ENCODE data around the gene COL7A1.

COL7A1 gene

GRCh38 chr3:48587686-48588085 lies 7.4 kb downstream of the COL7A1 start:
- no peak for DNase-seq

DNA sequence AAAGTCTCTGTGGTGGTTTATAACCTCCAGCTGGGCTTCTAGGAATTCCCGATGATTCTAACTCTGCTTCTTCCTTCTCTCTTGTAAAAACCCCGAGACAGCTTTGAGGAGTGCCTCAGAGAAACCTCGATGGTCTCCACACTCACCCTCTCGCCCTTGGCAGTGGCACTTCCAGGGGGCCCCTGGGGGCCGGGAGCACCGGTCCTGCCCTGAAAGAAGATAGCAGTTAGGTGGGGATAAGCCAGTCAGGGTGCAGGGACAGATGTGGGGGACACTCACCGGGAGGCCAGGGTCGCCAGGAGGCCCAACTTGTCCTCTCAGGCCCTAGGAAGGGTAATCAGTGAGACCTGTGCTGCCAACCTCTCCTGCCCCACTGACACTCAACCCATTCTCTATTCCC lies 9.7 kb downstream of the COL7A1 start:
- no peak for DNase-seq

- DNase-seq, result no peak
These were observed 10.3 kb downstream of the COL7A1 start for GRCh38 chr3:48584836-48585235.

- DNase-seq, result no peak
These were observed 13.3 kb downstream of the COL7A1 start for GRCh38 chr3:48581621-48582481.

- no peak for DNase-seq
These were observed 18.5 kb downstream of the COL7A1 start for GRCh38 chr3:48576647-48577046.

DNA sequence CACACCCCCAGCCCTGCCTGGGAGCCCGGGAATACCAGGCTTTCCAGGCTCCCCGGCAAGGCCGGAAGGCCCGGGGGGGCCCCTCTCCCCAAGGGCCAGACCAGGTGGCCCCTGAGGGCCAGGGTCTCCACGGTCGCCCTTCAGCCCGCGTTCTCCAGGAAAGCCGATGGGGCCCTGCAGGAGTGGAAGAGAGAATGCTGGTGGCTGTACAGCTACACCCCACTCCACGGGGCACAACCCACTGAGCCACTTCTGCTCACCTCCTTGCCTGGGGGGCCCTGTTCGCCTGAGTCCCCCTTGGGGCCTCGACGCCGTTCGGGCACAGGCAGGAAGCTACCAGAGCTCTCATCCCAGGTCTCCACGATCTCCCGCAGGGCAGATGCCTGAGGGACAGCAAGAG lies 19.8 kb downstream of the COL7A1 start:
- DNase-seq, result no peak

DNA sequence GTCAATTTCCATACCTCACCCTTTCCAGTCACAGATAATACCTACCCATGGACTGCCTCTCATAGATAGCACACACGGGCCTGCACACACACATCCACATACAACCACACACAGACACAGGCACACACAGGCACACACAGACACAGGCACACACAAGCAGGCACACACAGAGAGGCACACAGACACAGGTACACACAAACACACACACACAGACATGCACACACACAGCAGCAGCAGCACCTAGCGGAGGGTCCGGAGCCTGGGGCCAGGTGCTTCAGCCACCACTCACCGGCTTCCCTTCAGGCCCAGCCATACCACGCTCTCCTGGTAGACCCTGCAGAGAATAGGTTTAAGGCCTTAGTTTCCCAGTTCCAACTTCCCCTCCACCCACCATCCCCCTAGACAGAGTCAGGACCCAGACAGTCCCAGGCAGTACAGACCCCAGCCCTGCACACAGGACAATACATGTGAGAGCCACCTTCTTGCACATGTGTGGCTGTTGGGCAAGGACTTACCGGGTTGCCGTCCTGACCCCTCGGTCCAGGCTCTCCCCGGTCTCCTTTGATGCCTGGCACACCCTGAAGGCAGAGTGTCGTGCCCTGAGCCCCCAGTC lies 21.1 kb downstream of the COL7A1 start:
- no peak for DNase-seq

GRCh38 chr3:48572517-48572916 lies 22.6 kb downstream of the COL7A1 start:
- no peak for DNase-seq

DNA sequence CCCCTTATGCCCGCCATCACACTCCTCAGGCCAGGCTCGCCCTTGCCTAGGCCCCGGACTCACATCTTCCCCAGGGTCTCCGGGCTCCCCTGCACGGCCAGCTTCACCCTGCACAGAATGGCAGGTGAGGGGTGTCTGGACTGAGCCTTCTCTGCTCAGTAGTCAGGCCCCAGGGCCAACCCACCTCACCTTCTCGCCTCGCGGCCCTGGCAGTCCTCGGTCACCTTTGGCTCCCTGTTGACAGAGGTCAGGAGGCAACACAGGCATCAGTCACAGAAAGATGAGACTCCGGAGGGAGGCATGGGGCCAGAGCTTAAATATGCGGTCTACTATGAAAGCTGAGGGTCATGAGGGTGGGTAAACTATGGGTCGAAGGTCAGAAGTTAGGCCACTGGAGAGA lies 23.2 kb downstream of the COL7A1 start:
- DNase-seq, result no peak

DNA sequence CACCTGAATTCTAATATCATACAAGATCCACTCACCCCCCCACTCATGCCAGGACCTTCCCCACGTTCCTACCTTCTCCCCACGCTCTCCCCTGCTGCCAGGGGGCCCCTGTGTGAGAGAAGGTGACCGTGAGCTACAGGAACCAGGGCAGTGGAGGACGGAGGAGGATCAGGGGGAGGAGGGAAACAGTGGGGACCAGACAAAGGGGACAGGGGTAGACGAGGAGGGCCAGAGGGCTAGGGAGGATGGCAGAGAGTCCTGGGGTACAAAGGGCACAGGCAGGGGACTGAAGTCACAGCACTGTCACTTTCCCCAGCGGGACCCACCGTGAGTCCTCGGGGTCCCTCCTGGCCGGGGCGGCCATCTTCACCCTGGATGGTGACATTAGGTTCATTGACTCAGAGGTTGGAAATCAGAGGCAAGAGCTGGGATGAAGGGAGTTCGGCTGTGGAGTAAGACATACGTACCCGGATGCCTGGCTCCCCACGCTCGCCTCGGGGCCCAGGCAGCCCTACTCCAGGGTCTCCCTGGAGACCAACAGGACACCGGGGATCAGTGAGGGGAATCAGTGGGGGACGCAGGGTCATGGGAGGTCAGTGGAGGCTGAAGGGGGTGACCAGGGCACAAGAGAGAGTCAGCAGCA lies 25.2 kb downstream of the COL7A1 start:
- no peak for DNase-seq

DNA sequence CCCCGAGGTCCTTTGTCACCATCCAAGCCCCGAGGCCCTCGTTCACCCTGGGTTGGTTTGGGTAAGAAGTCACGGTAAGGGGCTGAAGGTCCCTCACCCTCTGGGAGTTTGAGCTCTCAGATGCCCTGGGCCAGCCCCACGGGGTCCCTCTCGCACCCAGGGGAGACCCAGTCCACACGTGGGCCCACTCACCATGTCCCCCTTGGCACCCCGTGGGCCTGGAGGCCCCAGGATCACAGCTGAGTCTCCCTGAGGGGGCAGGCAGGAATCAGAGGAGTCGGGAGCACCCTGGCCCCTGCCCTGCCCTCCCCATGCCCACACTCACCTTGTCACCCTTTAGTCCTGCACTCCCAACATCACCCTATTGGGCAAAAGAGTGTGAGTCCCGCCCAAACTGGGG lies 25.7 kb downstream of the COL7A1 start:
- DNase-seq, result no peak

GRCh38 chr3:48568476-48568875 lies 26.7 kb downstream of the COL7A1 start:
- DNase-seq, result no peak

DNA sequence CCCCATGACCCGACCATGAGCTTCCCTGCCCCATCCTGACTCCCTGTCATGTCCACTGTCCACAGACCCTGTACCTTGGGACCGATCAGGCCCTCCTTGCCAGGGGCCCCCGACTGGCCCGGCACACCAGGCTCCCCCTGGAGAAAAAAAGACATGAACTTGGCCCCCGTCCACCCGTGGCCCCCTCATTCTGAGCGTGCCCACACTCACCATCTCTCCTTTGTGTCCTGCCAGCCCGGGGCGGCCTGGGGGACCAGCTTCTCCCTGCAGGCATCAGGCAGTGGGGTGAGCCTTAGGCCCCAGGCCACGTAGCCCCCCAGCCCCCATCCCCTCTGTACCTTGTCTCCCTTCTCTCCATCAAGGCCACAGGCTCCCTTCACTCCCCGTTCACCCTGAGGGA lies 27.6 kb downstream of the COL7A1 start:
- DNase-seq, result no peak

DNA sequence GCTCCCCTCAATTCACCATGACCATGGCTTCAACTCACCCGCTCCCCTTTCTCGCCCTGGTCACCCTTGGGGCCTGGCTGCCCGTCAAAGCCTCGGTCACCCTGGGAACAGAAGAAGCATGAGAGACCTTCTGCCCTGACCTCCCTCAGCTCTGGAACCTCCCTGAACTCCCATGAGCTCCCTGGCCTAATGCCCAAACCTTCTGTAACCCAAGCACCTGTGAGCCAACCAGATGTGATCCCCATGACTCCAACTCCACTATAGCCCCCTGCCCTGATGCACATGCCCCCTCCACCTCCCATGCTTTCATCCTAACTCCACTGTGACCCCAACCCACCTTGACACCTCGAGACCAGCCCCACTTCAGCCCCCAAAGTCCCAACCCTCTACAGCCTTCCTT lies 28.0 kb downstream of the COL7A1 start:
- DNase-seq, result no peak

DNA sequence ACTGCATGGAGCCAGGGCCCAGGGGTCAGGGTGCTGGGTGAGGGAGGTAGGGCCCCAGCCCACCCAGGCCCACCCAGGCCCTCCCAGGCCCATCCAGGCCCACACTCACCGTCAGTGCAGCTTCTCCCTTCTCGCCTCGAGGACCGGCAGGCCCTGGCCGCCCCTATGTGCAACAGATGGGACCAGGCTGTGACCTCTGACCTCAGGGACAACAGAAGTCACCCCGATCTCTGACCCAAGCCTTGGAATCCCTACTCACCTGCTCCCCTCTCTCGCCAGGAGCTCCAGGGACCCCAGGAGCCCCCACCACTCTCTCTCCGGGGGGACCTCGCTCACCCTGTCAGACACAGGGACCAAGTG lies 28.7 kb downstream of the COL7A1 start:
- no peak for DNase-seq

- no peak for DNase-seq
These were observed 29.3 kb downstream of the COL7A1 start for GRCh38 chr3:48565591-48566400.

- no peak for DNase-seq
These were observed 29.9 kb downstream of the COL7A1 start for GRCh38 chr3:48565186-48565585.

- DNase-seq, result no peak
These were observed 30.5 kb downstream of the COL7A1 start for GRCh38 chr3:48564667-48565066.

- no peak for DNase-seq
These were observed 31.1 kb downstream of the COL7A1 start for GRCh38 chr3:48564022-48564421.

DNA sequence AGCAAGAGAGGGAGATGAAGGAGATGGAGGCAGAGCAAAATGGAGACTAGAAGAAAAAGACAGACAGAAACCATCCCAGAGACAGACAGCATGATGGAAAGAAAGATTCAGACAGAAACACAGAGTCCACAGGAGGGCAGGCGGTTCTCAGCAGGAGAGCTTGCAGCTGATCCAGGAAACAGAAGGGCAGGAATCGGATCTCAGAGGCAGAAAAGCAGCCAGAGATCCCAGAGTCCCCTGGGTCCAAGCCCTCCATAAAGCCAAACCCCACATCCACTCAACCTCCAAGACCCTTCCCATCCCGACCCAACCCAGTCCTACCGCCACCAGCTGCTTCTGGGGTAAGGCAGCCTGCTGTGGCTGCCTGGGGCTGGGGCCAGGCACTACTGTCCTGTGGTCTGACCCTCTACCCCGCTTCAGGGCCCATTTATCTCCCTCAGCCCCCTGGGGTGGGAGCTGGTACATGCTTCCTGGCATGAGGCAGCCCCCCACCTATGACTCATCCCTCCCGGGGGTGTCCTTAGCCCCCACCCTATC lies 31.7 kb downstream of the COL7A1 start, which contains the start of gene UCN2:
TSS of gene UCN2 (minus strand) at position 400 of the 537 bp plus-strand sequence. CDS start 657 bp downstream, outside the sequence.
- DNase-seq, result no peak

DNA sequence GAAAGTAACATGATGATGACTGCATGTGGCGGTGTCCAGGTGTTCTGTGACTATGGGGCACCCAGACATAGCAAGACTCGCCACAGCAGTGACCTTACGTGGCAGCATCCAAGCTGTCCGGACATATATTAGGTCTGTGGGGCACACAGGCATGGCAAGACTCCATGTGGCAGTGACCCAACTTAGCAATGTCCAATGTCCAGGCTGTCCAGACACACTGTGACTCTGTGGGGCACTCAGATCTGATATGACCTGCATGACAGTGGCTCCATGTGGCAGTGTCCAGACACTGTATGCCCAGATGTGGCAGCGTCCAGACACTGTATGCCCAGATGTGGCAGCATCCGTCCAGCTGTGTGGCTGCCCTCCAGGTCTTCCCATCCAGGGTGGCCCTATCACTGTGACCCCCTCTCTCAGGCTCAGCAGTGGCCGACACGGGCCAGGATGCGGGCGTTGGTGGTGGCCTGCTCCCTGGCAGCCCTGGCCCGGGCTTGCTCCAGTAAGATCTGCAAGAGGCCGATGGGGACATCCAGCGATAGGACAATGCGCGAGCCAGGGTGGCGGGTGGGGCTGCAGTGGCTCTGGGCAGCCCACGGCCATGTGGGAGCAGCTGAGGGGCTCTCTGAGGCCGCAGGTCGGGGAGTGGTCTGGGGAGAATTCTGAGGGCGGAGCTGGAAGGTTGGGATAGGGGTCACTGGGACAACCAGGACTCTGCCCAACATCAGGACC lies 32.6 kb downstream of the COL7A1 start:
- DNase-seq, result no peak

GRCh38 chr3:48561045-48561736 lies 33.9 kb downstream of the COL7A1 start:
- no peak for DNase-seq
